Measurements from ENCODE around the gene DTNB.

DTNB gene

GRCh38 chr2:25337276-25337675, 336.1 kb downstream of the DTNB start:
- DNase-seq (ENCODE audit: low read depth) = no peak

DNA sequence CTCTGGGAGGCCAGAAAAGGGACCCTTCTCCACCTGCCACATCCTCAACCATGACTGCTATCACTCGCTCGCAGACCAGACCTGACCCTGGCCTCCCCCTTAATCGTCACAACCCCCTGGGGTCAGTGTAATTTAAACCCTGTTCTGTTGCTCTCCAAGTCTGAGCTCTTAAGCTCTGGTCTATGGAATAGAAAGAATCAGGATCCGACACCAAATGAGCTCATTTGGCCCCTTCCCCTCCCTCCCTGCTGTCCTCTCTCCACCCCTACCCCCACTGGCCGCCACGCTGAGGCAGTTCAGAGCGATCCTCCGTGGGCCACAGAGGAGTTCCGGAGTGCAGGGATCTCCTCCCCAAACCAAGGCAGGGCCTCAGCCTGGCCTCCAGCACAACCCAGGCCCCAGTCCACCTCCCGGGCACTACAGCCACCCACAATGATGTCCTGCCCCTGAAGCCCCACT, 337.0 kb downstream of the DTNB start:
- H3K4me3 ChIP-seq (replicated peaks; ENCODE audit: low read depth, low read length) = no peak overlapping the region
- TF ChIP-seq CTCF (IDR thresholded peaks at IDR 0.05; ENCODE audit: low read length, missing control alignments) = no peak
- DNase-seq (ENCODE audit: low read depth) = no peak

More at GRCh38 chr2:25337276-25337675, 336.1 kb downstream of the DTNB start:
- no peak for TF ChIP-seq CTCF (IDR thresholded peaks at IDR 0.05; ENCODE audit: low read length, missing control alignments)
- H3K4me3 ChIP-seq (replicated peaks; ENCODE audit: low read depth, low read length) = no peak overlapping the region

- no peak overlapping the region for H3K4me3 ChIP-seq (replicated peaks; ENCODE audit: low read depth, low read length)
- DNase-seq (ENCODE audit: low read depth) = no peak
- TF ChIP-seq CTCF (IDR thresholded peaks at IDR 0.05; ENCODE audit: low read length, missing control alignments) = no peak
Measured at GRCh38 chr2:25335971-25336370, 337.4 kb downstream of the DTNB start.

DNA sequence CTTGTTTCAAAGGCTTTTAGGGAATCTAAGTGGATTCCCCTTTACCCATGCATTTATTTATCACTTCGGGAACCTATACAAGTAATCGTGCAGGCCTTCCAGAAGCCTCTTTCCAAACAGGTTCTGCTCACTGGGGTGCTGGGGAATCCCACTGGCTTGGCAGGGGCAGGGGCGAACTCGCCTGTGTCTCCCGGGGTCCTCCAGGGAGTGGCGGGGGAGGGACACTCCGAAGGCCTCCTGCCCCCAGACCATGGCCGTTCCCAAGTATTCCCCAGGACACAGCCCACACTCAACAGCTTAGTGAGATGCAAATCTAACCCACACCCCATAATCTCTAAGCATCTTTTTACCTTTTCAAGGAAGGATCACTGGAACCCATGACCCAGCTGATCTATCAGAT, 338.2 kb downstream of the DTNB start:
- H3K4me3 ChIP-seq (replicated peaks; ENCODE audit: low read depth, low read length) = no peak overlapping the region
- no peak for TF ChIP-seq CTCF (IDR thresholded peaks at IDR 0.05; ENCODE audit: low read length, missing control alignments)
- DNase-seq (ENCODE audit: low read depth) = no peak

- DNase-seq (ENCODE audit: low read depth) = no peak
- no peak overlapping the region for H3K4me3 ChIP-seq (replicated peaks; ENCODE audit: low read depth, low read length)
- TF ChIP-seq CTCF (IDR thresholded peaks at IDR 0.05; ENCODE audit: low read length, missing control alignments) = no peak
Measured at GRCh38 chr2:25334482-25334881, 338.9 kb downstream of the DTNB start.

GRCh38 chr2:25333981-25334380, 339.4 kb downstream of the DTNB start:
- no peak for DNase-seq (ENCODE audit: low read depth)
- TF ChIP-seq CTCF (IDR thresholded peaks at IDR 0.05; ENCODE audit: low read length, missing control alignments) = no peak
- no peak overlapping the region for H3K4me3 ChIP-seq (replicated peaks; ENCODE audit: low read depth, low read length)

DNA sequence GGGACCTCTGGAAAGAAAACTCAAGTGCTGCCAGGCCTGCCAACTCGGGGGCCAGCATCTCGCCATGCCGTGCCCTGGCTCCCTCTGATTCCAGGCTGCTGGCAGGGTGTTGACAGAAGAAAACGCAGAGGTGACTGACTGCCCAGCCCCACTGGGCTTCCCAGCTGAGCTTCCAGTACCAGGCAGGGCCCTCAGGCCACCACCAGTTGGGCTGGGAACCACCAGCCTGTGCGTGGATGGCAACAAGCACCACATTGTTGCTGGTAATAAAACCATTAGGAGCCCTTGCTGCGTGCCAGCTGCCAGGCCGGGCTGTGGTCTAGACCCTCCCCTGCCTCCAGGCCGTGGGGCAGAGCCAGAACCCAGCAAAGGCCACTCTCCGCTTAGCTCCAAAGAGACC, 340.8 kb downstream of the DTNB start:
- TF ChIP-seq CTCF (IDR thresholded peaks at IDR 0.05; ENCODE audit: low read length, missing control alignments) = no peak
- H3K4me3 ChIP-seq (replicated peaks; ENCODE audit: low read depth, low read length) = no peak overlapping the region
- DNase-seq (ENCODE audit: low read depth) = no peak

Measured in fibroblast of pulmonary artery (primary cell).